ENCODE results near the gene KRT4.
"Not testable (repeated sequence)": the region's sequence is repeated elsewhere in the genome, so short reads cannot be mapped to it uniquely, and the experiment has no call there.

KRT4 gene

DNA sequence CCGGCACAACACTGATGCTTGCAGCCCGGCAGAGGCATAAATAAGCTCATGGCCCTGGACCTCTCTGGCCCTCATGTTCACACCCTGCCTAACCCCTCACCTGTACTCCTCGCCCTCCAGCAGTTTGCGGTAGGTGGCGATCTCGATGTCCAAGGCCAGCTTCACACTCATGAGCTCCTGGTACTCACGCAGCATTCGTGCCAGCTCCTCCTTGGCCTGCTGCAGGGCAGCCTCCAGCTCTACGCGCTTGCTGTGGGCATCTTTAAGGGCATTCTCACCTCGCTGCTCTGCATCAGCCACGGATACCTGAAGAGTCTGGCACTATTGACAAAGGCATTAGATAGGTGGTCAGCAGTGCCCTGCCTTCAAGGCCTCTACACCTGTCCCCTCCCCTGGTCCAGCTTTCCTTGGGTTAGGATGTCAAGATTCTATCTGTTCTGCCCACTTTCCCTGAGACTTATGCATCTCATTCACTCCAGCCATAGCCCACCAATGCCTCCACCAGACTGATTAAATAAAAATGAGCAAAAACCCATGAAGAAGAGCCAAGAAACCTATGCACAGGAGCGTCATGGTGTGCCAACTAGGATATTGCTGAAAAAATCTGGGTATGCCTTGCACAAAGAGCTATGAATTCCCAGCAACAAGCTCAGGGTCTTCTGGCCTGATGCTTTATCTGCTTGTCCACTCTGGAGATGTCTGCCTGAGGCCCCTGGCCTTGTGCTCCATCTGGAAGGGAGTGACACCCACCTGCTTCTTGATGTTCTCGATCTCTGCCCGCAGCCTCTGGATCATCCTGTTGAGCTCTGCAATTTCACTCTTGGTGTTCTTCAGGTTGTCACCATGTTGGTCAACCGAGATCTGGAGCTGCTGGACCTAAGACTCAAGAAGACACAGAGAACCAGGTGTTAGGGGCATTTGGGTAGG lies 6.1 kb downstream of the KRT4 start:
- no peak for DNase-seq (ENCODE audit: low read depth in 2 of 2)

DNA sequence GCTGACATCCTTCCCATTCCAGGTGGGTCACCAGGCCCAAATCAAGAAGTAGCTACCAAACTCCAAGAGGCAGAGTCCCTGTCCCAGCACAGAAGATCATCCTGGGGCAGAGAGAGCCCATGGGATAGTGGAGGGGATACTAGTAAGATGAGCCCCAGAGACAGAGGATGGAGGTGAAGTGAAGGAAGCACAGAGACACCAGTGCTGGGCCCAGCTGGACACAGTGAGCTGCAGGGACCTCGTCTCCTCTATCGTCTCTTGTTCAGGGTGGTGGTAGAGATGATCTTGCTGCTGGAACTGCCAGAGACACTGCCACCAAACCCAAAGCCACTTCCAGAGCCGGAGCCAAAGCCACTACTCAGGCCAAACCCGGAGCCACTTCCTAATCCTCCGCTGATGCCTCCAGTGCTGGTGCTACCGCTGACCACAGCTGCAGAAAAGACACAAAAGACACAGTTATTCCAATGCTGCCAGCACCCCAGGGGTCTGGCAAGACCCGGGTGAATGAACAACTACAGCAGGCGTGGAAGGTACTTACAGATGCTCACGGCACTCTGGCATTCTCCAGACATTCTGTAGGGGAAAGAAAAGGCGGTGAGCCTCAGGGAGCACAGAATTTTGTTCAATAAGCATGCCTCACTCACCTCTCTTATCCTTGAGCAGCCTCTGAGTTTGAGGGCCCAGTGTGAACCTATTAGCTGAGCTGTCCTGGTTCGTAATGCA lies 6.9 kb downstream of the KRT4 start:
- no peak for DNase-seq (ENCODE audit: low read depth in 2 of 2)

DNA sequence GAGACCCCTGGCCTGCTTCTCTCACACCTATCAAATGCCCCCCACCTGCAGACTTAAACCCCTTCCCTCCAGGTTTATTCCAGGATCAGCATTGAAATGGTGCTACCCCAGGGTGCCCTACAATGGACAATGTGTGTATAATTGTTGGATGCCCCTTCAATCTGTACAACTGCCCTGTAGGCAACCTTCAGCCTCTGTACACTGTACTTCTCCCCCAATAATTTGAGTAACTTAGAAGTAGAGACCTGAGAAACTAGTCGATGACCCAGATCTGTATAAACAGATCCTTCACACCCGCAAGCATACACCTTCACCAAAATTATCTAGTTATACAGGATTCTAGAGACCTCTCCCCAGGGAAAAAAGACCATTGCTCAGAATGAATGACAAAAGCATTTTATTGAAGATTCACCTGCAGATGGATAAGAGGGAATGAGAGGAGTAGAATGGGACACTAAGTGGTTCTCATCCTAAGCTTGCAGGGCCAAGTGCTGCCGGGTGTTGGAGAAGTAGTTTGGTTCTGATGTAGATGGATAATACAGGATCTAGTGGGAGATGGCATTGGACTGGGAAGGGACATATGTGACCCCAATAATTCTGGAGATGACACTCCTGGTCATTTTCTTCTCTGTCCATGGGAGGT lies 7.6 kb downstream of the KRT4 start:
- DNase-seq (ENCODE audit: low read depth in 2 of 2), result no peak

DNA sequence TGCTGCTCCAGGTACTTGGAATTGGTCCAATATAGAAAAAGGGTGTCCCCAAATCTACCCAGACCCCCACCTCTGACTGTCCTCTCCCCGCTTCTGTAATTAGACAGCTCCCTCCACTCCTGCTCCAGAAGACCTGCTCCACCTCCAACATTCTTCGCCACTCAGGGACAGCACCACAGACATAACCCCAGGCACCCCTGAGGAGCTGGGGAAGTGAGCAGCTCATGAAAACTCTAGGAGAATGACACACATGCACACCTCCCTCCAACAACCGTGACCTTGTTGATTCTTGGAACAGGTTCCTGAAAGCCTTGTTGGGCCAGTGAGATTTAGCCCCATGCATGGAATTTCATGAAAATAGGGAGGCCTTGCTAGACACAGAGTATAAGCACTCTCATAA lies 8.2 kb downstream of the KRT4 start:
- DNase-seq (ENCODE audit: low read depth in 2 of 2), result no peak

DNA sequence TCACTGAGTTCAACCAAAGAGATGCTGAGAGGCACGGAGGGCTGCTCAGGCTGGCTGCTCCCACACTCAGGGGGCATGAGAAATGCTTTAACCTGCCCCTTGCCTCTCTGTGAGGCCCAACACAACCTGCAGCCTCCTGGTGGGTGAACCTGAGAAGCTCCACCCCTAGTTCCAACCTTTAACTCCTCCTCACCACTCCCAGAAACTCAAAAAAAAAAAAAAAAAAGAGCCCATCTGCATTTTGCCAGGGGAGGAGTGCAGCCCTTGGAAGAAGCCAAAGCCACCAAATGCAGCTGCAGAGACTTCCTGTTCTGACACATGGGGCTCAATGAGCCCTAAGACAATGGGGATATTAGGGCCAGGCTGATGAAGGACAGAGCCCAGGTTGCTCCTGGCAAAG lies 8.9 kb downstream of the KRT4 start:
- no peak for DNase-seq (ENCODE audit: low read depth in 2 of 2)

DNA sequence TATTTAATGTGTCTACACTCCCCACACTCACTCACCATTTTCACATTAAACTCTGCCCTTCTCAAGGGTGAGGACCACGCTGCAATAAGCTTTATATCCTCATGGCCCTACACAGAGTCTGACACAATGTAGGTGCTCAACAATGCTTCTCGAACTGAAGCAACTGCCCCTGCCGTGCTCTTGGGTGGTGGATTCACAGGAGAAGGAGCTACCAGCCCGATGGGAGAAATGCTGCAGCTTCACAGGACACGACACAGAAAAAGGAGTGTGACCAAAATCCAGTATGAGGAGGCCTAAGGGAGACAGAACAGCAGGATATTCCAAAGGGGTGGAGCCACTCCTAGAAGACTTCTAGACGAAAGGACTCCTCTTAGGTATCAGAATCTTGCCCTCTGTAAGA lies 11.5 kb downstream of the KRT4 start:
- DNase-seq (ENCODE audit: low read depth in 2 of 2), result no peak

DNA sequence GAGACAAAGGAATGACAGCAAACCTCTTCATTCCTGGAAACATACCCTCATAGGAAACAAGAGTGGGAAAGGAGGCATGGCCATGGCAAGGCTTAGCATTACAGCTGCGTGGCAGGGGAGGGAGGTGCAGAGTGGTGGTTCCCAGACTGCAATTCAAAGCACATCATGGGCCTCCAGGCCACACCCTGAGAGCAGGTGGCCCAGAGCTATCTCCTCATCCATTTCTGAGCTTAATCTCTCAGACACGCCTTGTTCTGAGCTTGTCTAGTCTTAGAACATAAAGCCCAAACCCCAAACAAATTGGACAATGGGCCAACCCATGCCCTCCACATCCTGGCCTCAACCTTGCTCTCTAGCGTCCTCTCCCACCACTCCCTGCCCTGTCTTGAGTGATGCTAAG lies 12.1 kb downstream of the KRT4 start:
- DNase-seq (ENCODE audit: low read depth in 2 of 2), result no peak

DNA sequence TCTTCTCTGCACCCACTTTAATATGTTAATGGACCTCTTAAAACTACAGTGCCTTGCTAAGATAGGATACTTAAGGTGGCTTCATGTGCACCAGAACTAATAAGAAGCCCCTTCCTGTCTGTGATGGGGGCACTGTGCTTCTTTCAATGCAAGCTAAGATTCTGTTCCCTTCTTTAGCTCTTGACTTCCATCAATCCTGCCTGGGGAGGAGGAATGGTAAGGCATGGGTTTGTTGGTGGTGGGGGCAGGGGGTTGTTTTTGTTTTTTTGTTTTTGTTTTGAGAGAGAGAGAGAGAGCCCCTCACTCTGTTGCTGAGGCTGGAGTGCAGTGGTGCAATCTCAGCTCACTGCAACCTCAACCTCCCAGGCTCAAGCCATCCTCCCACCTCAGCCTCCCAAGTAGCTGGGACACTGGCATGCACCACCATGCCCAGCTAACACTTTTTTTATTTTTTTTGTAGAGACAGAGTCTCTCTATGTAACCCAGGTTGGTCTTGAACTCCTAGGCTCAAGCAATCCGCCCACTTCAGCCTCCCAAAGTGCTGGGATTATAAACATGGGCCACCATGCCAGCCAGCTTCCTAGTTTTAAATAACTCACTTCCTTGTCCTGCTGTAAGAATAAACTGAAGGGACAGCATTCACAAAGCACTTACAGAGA lies 13.5 kb downstream of the KRT4 start:
- DNase-seq (ENCODE audit: low read depth in 2 of 2), result no peak

DNA sequence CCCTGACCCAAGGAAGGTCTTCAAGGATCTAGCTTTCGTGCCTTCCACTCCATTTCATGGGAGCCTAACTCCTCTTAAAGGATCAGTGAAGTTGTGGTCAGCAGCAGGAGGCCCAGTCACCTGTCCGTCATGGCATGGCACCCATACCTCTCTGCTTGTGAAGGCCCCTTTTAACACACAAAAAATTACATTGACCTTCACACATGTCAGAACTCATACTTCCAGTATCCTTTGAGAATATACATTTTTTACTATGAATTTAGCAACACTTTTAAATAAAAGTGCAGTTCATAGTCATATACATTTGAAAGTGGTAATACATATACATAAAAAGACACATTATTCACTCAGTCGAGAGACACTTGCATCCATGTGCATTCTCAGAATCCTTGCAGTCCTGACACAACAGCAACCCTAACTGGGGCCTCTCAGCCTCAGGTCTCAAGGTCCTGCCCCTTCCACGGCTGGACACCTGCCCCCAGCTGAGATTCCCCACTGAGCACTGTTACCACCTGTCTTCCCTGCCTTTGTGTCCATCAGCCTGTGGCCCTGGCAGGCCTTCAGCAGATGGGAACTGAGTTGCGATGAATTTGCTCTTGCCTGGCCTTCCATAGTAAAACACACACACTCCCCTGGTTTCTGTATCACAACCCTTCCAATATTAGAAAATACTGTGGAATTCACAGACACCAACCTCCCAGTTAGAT lies 14.3 kb downstream of the KRT4 start:
- DNase-seq (ENCODE audit: low read depth in 2 of 2), result no peak

DNA sequence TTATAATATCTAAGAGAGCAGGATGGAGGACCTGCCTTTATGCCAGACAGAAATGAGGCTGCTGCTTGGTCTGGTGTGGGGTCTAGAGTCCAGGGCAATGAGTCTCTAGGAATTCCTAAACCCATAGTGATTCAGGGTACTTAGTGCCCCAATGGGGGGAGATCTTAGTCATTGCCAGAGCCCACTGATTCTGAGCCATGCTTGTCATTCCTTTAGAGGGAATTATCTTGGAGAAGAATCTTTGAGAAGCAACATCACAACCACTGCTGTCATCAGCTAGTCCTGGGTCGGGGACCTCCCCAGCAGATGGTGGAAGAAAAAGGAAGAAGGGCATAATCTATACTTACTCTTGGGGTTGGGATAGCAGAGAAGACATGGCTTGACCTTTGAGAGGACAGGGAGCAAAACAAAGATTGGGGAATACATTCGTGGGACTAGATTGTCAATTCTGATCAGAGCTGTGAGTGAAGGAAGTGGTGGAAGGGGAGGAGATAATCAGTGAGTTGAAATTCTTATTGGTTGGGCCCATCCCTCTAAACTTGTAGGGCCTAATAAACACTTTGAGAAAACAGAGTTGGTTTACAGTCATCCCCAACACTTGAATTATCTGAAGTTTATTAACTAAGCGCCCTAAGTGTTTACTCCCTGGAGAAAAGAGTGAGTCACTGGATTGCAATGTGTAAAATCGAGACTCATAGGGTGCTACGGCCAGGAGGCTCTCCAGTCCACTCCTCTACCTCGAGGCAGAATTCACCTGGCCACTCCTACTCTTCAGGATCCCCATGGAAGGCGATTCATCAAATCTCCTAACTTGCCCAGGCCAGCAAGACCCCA lies 15.0 kb downstream of the KRT4 start:
- no peak for DNase-seq (ENCODE audit: low read depth in 2 of 2)

DNA sequence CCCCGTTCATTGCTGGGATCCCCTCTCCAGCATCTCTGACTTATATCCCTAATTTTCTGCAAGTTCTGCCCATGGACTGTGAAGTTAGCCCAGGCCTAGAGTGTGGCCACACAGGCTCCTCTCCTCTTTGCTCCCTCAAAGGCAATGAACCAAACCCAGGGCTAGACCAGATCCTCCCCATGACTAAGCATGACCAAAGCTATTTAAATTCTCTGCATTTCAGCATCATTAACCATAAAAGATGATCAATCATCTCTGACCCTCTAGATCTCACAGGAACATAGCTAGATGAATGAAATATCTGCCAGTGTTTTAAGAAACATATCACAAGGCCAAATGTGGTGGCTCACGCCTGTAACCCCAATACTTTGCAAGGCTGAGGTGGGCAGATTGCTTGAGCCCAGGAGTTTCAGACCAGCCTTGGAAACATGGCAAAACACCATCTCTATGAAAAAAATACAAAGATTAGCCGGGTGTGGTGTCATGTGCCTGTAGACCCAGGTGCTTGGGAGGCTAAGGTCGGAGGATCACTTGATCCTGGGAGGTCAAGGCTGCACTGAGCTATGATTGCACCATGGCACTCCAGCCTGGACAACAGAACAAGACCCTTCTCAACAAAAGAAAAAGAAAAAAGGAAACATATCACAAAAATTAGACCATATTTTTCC lies 15.8 kb downstream of the KRT4 start:
- no peak for DNase-seq (ENCODE audit: low read depth in 2 of 2)

DNA sequence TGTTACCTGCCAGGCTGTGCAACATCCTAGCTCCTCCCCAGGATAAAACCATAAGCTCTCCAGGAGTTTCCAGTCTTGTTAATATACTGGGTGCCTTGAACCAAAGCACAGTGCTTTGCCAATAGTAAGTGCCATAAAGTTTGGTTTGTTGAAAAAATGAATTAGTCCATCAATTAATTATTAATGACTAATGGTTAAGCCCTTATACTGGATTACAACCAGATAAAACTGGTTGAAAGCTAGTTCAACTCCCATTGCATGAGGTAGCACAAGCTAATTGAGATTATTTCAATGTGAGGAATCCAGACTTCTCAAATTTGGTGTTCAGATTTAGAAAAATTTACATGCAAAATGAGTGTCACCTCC lies 16.4 kb downstream of the KRT4 start:
- no peak for DNase-seq (ENCODE audit: low read depth in 2 of 2)

DNA sequence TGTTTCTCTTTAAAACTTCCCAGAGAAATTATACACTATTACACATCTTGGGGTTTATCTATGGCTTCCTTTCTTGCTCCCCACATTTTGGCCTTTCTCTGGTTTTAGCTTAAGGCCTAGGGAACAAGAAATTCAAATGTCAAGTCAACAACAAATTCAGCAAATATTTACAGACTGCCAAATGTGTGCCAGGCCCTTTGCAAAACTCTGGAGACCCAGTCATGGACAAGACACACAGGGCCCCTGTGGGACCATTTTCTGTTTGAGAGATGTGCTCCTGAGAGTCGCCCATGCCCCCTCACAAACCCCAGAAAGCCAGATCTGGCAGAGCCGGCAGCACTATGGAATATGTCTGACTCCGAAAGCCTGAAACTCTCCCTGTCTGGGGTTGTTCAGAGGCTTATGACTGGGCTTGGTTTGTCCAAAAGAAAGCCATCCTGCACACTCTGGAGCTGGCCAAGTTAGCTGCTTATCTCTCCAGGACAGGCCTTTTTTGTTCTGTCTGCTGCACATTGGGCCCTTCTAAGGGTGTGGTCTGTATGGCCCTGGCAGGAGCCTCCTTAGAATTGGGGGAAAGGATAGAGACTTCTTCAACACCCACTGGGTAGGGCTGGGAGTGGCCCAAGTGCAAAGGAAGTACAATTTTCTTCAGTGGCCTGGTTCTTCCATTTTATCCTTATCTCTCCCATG lies 16.9 kb downstream of the KRT4 start:
- no peak for DNase-seq (ENCODE audit: low read depth in 2 of 2)

DNA sequence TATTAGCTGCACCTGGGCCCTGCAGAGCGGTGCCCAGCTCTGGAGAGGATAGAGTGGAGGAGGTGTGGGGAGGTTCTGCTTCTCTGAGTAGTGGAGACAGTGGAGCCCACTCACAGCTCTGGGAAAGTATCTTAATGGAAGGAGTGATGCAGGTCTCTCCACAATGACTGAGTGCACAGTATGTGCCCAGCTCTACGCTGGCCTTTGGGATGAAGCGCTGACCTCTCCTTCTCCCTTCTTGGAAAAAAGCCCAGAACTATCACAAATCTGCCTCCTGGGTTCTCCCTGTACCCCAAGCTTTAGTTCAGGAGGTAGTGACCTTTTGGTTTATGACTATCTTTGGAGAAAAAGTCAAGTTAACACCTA lies 17.5 kb downstream of the KRT4 start:
- no peak for DNase-seq (ENCODE audit: low read depth in 2 of 2)

DNA sequence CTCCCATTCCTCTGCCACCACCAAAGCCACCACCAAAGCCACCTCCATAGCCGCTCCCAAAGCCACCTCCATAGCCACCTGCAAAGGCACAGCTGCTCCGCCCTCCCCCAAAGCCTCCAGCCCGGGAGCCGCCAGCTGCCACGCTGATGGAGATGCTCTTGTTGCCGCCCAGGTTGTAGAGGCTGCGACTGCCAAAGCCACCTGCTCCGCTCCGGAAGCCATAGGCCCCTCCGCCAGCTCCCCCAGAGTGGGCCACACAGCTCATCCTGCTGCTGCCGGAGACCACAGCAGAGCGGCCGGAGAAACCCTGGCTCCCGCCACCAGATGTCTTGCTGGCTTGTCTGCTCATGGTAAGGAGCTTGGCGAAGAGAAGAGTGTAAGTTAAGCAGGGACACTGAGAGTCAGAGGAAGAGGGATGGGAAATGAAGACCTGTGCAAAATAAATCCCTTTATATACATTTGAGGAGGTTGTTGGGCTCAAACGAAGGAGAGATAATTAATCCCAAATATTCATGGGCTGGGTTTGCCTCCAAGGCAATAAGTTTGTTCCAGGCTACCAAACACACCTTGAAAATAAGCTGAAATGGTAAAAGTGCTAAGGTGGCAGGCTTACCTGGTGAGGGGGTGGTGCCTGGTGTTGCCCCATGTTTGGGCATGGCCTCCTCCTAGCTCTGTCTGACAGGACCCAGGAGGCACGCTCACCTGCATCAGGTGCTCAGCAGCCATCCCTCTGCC lies 18.1 kb downstream of the KRT4 start, which contains the start of gene KRT3:
Gene KRT3 (minus strand): TSS at position 424 of the 735 bp plus-strand sequence. CDS start 75 bp downstream, at position 349.
- DNase-seq (ENCODE audit: low read depth in 2 of 2), result no peak

DNA sequence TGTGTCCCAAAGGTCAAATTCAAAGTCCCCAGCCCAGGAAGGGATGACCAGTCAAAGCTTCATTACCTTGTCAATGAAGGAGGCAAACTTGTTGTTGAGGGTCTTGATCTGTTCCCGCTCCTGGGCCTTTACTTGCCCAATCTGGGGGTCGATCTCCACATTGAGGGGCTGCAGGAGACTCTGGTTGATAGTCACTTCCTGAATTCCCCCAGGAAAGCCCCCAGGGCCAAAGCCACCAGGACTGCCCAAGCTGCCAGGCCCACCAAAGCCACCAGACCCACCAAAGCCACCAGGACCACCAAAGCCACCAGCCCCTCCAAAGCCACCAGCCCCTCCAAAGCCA lies 18.6 kb downstream of the KRT4 start:
- DNase-seq (ENCODE audit: low read depth in 2 of 2), result not testable (repeated sequence)

DNA sequence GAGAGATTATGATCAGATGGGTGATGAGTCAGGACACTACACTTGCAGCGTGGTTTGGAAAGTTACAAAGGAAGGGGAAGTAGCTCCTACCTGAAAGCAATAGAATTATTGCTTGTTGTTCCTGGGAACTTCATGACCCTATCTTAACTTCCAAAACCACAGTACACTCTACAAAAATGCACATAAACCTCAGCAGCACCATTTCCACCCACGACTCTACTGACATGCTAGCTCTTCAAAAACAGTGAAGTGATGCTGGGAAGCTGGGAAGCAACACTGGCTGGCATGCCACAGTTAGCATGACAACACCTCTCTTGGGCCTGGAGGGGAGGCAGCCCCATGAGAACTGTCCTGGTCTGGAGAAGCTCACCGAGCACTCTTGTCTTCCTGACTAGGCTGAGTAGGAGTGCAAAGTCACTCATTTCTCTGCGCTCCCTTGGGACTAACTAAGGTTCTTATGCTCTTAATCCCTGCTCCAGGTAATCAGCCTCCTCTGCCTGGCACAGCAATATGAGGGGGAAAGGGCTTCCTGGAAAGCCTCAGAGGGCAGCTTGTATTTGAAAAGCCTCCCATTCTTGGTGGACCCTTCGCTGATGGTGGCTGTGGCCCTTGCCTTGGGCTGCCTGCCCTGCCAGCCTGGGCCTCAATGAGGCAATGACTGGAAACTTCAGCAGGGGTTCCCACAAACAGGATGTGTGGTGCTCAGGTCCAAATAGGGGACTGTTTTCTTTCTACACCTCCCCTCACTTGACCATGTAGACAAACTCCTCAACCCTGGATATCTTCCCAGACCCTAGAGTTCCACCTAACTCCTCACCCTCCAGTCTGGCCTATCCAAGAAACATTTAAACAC lies 19.2 kb downstream of the KRT4 start:
- DNase-seq (ENCODE audit: low read depth in 2 of 2), result no peak

Measured in stimulated activated CD8-positive, alpha-beta memory T cell treated with anti-CD3 and anti-CD28 coated beads, Interleukin-15, amount 100 ng/mL, for 4 hours (primary cell).